Measurements from ENCODE around the gene PTPRM.

The PTPRM gene

DNA sequence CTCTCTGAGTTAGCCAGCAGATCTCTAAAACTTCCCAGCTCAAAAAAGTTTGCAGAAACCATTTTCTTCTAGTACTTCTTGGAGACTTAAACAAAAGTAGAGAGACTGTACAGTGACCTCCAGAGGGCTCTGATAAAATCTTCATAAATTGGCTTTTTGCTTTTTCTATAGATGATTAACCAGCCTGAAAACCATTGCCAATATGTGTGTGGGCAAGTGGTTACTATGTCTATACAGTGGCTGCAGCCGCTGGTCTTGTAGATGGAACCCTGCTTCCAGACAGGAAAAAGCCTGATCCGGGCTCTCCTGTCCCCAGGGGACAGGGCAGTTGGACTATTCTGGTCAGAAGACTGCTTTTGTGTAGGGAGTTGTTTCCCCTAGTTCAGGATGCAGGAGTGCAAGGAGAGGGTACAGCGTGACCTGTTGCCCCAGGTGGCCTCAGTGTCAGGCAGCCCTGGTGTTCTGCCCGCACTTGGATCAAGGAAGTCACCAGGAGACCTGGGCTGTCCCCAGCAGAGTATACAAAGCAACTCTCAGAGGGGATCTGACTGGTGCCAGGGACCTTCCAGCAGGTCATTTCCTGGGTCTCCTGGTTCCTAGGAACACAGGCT is 7.3 kb upstream of the PTPRM start:
- no peak for DNase-seq (ENCODE audit: low read depth)
- no peak for TF ChIP-seq POLR2A (IDR thresholded peaks at IDR 0.05; ENCODE audit: extremely low read depth, insufficient read length)
- TF ChIP-seq, protein P1, sequence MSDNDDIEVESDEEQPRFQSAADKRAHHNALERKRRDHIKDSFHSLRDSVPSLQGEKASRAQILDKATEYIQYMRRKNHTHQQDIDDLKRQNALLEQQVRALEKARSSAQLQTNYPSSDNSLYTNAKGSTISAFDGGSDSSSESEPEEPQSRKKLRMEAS (IDR thresholded peaks at IDR 0.05; ENCODE audit: low read depth, low read length): no peak
- TF ChIP-seq, protein P2, sequence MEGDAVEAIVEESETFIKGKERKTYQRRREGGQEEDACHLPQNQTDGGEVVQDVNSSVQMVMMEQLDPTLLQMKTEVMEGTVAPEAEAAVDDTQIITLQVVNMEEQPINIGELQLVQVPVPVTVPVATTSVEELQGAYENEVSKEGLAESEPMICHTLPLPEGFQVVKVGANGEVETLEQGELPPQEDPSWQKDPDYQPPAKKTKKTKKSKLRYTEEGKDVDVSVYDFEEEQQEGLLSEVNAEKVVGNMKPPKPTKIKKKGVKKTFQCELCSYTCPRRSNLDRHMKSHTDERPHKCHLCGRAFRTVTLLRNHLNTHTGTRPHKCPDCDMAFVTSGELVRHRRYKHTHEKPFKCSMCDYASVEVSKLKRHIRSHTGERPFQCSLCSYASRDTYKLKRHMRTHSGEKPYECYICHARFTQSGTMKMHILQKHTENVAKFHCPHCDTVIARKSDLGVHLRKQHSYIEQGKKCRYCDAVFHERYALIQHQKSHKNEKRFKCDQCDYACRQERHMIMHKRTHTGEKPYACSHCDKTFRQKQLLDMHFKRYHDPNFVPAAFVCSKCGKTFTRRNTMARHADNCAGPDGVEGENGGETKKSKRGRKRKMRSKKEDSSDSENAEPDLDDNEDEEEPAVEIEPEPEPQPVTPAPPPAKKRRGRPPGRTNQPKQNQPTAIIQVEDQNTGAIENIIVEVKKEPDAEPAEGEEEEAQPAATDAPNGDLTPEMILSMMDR (IDR thresholded peaks at IDR 0.05; ENCODE audit: low read depth, low read length): no peak
- TF ChIP-seq MYC (IDR thresholded peaks at IDR 0.05; ENCODE audit: low read depth, low read length): no peak
- H3K4me3 ChIP-seq (ENCODE audit: low read depth, low read length): no peak overlapping the region

DNA sequence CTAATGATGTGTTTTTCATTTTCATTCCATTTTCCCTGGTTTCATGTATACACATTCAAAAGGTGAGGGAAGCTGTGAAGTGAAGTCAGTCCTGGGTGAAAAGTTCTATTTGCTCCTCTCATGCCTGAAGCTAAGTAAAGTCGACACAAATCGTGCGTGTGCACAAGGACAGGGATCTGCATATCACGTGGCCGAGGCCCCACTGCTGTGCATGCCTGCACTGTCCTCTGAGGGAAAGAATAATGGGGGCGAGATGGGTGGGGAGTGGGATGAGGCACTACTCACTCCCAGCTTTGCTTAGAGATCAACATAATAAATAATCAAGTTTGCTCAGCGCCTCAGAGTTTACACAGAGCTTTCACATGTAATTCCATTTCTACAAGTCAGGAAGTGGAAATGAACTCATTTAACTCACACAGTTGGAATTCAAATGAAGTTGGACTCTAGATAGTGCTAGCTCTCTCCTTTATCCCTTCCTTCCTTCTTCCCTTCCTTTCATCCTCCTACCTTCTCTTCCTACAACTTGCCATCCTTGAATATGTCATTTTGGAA is 5.1 kb upstream of the PTPRM start:
- TF ChIP-seq, protein P2 (IDR thresholded peaks at IDR 0.05; ENCODE audit: low read depth, low read length): no peak
- TF ChIP-seq, protein P1 (IDR thresholded peaks at IDR 0.05; ENCODE audit: low read depth, low read length): no peak
- TF ChIP-seq POLR2A (IDR thresholded peaks at IDR 0.05; ENCODE audit: extremely low read depth, insufficient read length): no peak
- no peak for TF ChIP-seq MYC (IDR thresholded peaks at IDR 0.05; ENCODE audit: low read depth, low read length)
- no peak overlapping the region for H3K4me3 ChIP-seq (ENCODE audit: low read depth, low read length)
- no peak for DNase-seq (ENCODE audit: low read depth)

DNA sequence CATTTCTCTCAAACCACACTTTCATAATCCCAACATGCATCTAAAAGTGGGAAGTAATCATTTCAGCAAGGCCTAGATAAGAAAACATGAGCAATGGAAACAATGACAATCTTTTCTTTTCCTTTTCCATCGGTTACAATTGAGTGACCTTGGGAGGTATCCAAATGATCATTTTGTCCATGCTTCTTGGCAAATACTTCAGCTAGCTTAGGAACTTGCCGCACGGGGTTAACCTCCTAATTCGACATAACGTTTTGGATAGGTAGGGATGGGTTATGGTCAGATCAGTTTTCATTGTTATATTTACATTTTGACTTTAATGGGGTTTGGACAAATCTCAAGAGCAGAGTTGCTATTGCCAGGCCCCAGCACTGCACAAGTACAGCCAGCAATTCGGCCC is 4.6 kb upstream of the PTPRM start:
- H3K4me3 ChIP-seq (ENCODE audit: low read depth, low read length): no peak overlapping the region
- no peak for DNase-seq (ENCODE audit: low read depth)
- TF ChIP-seq, protein P2 (IDR thresholded peaks at IDR 0.05; ENCODE audit: low read depth, low read length): no peak
- no peak for TF ChIP-seq POLR2A (IDR thresholded peaks at IDR 0.05; ENCODE audit: extremely low read depth, insufficient read length)
- TF ChIP-seq MYC (IDR thresholded peaks at IDR 0.05; ENCODE audit: low read depth, low read length): no peak
- TF ChIP-seq, protein P1 (IDR thresholded peaks at IDR 0.05; ENCODE audit: low read depth, low read length): no peak

DNA sequence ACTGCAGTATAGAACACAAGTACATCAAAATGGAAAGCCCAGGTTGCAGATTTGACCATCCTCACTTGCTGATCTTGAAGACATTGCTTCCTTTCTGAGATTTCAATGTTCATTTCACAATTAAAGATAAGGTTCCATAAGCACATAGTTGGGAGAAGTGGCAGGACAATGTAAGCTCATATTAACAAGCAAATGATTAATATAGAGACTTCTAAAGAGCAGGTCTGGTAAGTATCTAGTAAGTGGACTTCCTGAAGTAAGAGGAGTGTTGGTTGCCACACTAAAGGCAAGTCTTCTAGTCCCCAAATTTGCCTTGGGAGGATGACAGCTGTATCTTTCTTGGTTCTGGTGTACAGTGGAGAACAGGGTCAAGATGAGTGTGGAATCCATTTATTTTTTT is 1.4 kb upstream of the PTPRM start:
- TF ChIP-seq POLR2A (IDR thresholded peaks at IDR 0.05; ENCODE audit: extremely low read depth, insufficient read length) (no peak), MYC (IDR thresholded peaks at IDR 0.05; ENCODE audit: low read depth, low read length) (no peak)
- TF ChIP-seq, protein P1 (IDR thresholded peaks at IDR 0.05; ENCODE audit: low read depth, low read length): no peak
- TF ChIP-seq, protein P2 (IDR thresholded peaks at IDR 0.05; ENCODE audit: low read depth, low read length): no peak
- DNase-seq (ENCODE audit: low read depth): no peak
- H3K4me3 ChIP-seq (ENCODE audit: low read depth, low read length): no peak overlapping the region

DNA sequence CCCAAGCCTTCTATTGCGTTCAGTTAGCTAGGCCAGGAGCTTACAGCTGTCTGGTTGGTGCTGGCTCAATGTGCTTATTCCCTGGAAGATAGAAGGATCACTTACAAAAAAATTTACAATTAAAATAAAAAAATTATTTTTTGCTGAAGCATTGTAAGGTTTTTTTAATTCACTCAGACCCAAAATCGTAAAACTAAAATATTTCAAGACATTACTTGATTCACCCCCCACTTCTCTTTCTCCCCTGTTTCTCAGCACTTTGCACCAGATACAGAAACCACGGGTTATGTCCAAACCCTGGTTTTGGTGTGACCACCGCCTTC is 911 bp upstream of the PTPRM start:
- H3K4me3 ChIP-seq (ENCODE audit: low read depth, low read length): no peak overlapping the region
- DNase-seq (ENCODE audit: low read depth): no peak
- TF ChIP-seq POLR2A (IDR thresholded peaks at IDR 0.05; ENCODE audit: extremely low read depth, insufficient read length) (no peak), MYC (IDR thresholded peaks at IDR 0.05; ENCODE audit: low read depth, low read length) (no peak)
- TF ChIP-seq, protein P2 (IDR thresholded peaks at IDR 0.05; ENCODE audit: low read depth, low read length): no peak
- TF ChIP-seq, protein P1 (IDR thresholded peaks at IDR 0.05; ENCODE audit: low read depth, low read length): no peak
